Nephron (organoid): ENCODE results near the gene SASH1.

Experiments used
- H3K27ac Mint-ChIP-seq, 3 experiments: 2 replicates each; pipeline ENCODE4 v1.8.0; 2020; ENCODE audit warnings: mixed read lengths in 3 of 3, mild to moderate bottlenecking in 2 of 3, moderate library complexity in 1 of 3
- H3K27me3 Mint-ChIP-seq: 2 replicates; pipeline ENCODE4 v1.8.0; 2021; ENCODE audit warnings: low read depth, mild to moderate bottlenecking, moderate library complexity, mixed read lengths
- H3K36me3 Mint-ChIP-seq: 2 replicates; pipeline ENCODE4 v1.8.0; 2020; ENCODE audit warnings: low read depth, mixed read lengths
- H3K4me1 Mint-ChIP-seq: 2 replicates; pipeline ENCODE4 v1.8.0; 2020; ENCODE audit warnings: mixed read lengths
- H3K4me3 Mint-ChIP-seq, 3 experiments: 2 replicates each; pipeline ENCODE4 v1.8.0; 2020; ENCODE audit warnings: mild to moderate bottlenecking in 3 of 3, mixed read lengths in 3 of 3, moderate library complexity in 2 of 3
- H3K9me3 Mint-ChIP-seq: 2 replicates; pipeline ENCODE4 v1.8.0; 2020; ENCODE audit warnings: mixed read lengths
- CTCF ChIP-seq, 3 experiments: fragments of 200-600 bp; sonication (generic); IDR thresholded peaks; one replicate each; pipeline ENCODE4 v1.5.0; 2021; ENCODE audit warnings: antibody characterized with exemption in 3 of 3; ENCODE audit not compliant: unreplicated experiment in 3 of 3

SASH1 gene

GRCh38 chr6:148441454-148441911, 98.8 kb downstream of the SASH1 start:
- H3K4me1 Mint-ChIP-seq = peaks cover 36% of the 10 kb centered on the region
- peak overlapping the region in 2 of 3 experiments; percentile 67 to 86 for H3K4me3 Mint-ChIP-seq
- no peaks in the 10 kb centered on the region for H3K9me3 Mint-ChIP-seq
- peaks cover 3% of the 10 kb centered on the region for H3K36me3 Mint-ChIP-seq
- TF ChIP-seq CTCF (IDR thresholded peaks at IDR 0.05; ENCODE audit: unreplicated experiment in 3 of 3) = no peak
- peak overlapping the region; percentile 46 to 77 (median 62) for H3K27ac Mint-ChIP-seq
- peaks cover 5% of the 10 kb centered on the region for H3K27me3 Mint-ChIP-seq

- no peaks in the 10 kb centered on the region for H3K9me3 Mint-ChIP-seq
- peaks cover 5% of the 10 kb centered on the region for H3K27me3 Mint-ChIP-seq
- TF ChIP-seq CTCF (IDR thresholded peaks at IDR 0.05; ENCODE audit: unreplicated experiment in 3 of 3) = no peak
- no peak overlapping the region for H3K4me3 Mint-ChIP-seq
- no peak overlapping the region for H3K27ac Mint-ChIP-seq
- peaks cover 20% of the 10 kb centered on the region for H3K36me3 Mint-ChIP-seq
- H3K4me1 Mint-ChIP-seq = peaks cover 56% of the 10 kb centered on the region
These were observed 101.3 kb downstream of the SASH1 start for GRCh38 chr6:148443798-148444560.

GRCh38 chr6:148445116-148445515, 102.5 kb downstream of the SASH1 start:
- H3K4me3 Mint-ChIP-seq = no peak overlapping the region
- TF ChIP-seq CTCF (IDR thresholded peaks at IDR 0.05; ENCODE audit: unreplicated experiment in 3 of 3) = no peak
- peaks cover 53% of the 10 kb centered on the region for H3K4me1 Mint-ChIP-seq
- H3K9me3 Mint-ChIP-seq = no peaks in the 10 kb centered on the region
- peaks cover 26% of the 10 kb centered on the region for H3K36me3 Mint-ChIP-seq
- peaks cover 3% of the 10 kb centered on the region for H3K27me3 Mint-ChIP-seq
- H3K27ac Mint-ChIP-seq = no peak overlapping the region

GRCh38 chr6:148445620-148446019, 103.0 kb downstream of the SASH1 start:
- Mint-ChIP-seq H3K4me3 (no peak overlapping the region), H3K4me1 (peaks cover 53% of the 10 kb centered on the region), H3K27ac (no peak overlapping the region), H3K27me3 (no peaks in the 10 kb centered on the region), H3K9me3 (no peaks in the 10 kb centered on the region), H3K36me3 (peaks cover 31% of the 10 kb centered on the region)
- TF ChIP-seq CTCF (IDR thresholded peaks at IDR 0.05; ENCODE audit: unreplicated experiment in 3 of 3) = no peak

GRCh38 chr6:148446681-148447080, 104.0 kb downstream of the SASH1 start:
- Mint-ChIP-seq H3K36me3 (peaks cover 34% of the 10 kb centered on the region), H3K4me3 (no peak overlapping the region), H3K9me3 (no peaks in the 10 kb centered on the region), H3K4me1 (peaks cover 48% of the 10 kb centered on the region), H3K27ac (no peak overlapping the region), H3K27me3 (no peaks in the 10 kb centered on the region)
- TF ChIP-seq CTCF (IDR thresholded peaks at IDR 0.05; ENCODE audit: unreplicated experiment in 3 of 3) = no peak
